Raji (cell line): ENCODE measurements around the gene AHCYL1.

Experiments used
- POLR2A ChIP-seq: IDR thresholded peaks from 2 replicates; pipeline ENCODE4 v1.6.1; 2011; ENCODE audit warnings: low read depth, low read length, control low read depth; ENCODE audit not compliant: insufficient read depth

The AHCYL1 gene

DNA sequence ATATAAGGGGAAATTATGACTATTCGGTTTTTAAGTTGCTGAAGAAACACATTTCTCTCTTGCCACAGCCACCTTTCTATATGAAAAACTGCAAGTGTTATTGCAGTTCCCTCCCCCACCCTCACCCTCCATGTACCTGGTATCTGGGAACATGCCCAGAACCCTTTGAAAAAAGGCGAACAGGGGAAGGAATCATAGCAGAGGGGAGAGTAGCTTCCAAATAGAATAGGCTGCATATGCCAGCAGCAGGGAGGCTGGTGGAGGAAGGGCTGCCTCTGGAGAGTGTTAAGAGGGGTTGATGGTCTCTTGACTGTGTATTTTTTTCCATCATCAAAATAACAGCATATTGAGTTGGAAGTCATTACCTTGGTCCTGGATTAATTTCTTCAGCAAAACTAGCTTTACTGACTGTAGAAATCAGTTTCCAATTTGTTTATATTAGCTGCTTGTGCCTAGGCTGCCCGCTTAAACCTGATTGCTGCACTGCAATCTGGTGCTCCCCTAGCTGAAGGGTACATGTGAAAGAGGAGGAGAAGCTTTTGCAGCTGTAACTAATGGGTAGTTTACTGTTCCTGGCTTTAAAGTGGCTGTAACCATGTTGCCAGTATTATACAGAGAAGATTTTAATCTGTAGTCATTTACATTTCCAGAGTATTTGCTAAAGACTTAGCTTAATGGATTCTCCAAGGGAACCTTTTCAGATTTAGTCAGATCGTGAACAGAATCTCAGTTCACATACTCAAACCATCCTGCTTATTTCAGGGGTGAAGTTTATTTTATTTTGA, 22.7 kb downstream of the AHCYL1 start:
- no peak for TF ChIP-seq POLR2A

GRCh38 chr1:110008971-110009565, 24.5 kb downstream of the AHCYL1 start:
- no peak for TF ChIP-seq POLR2A

DNA sequence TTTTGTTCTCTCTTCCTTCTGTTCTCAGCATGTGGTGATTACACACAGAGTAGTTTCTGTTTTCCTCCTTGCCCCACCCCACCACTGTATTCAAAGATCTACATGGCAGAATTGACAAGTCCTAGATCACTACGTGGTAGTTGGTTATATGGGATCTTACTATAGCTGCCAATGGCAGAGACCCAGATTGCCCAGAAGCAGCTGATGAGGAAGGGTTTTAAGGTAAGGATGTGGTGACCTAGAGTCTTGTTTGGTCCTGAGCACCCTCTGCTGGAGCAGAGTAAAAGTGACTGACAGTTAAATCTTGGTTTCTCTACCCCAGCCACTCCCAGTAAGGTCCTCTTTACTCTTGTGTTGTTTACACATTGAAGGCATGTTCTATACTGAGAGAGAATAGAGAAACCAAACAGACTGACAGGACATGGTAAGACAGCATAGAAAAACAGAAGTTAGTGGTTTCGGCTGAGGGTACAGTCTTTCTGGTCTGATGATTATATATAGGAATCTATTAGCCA, 27.0 kb downstream of the AHCYL1 start:
- no peak for TF ChIP-seq POLR2A

DNA sequence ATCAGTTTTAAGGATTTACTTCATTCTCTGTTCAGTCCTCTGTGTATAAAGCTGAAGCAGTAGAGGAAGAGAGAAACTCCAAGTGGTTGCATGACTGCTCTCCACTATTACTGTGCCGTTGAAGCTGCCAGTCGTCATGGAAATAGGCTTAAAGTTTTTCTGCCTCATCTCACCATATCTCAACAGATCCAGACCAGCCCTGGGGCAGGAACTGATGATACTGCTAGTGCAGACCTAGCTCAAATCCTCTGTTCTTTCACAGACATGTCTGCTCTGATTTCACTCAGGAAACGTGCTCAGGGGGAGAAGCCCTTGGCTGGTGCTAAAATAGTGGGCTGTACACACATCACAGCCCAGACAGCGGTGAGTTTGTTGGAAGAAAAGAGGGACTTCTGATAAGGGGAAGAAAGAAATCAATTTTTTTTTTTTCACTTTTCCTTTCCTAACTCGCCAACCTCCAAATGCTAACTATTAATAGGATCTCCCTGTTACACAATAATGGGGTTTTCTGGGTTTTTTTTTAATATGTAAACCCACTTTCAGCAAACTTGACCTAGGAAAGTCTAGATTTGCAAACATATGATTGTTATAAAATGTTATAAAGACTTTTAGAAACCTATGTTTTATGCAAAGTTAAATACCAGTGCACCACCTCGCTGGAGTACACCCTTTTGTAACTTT, 27.7 kb downstream of the AHCYL1 start:
- no peak for TF ChIP-seq POLR2A

DNA sequence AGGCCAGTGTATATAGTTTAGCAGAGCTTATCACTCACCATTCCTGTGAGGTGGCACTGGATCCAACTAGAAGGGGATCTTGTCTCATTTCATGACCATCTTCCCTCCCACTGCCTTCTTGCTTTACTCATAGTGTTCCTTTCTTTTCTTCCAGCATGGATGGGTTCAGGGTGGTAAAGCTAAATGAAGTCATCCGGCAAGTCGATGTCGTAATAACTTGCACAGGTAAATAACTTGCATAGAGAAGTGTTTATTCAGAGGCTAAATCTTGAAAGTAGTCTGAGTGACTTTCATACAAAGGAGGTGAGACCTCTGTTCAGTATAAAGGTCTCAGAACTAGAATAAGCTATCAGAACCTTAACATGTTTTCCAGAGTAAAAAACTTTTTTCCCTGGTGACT, 33.2 kb downstream of the AHCYL1 start:
- no peak for TF ChIP-seq POLR2A

DNA sequence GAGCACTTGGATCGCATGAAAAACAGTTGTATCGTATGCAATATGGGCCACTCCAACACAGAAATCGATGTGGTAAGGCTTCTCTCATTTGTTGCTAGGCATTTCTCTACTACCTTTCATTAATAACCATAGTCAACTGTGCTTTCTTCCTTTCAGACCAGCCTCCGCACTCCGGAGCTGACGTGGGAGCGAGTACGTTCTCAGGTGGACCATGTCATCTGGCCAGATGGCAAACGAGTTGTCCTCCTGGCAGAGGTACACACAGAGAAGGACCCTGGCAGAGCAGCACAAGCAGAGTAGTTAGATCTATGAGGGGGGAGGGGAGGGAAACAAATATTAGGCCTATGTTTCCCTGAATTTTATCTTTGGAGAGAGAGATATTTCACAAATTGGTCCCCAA, 33.8 kb downstream of the AHCYL1 start:
- no peak for TF ChIP-seq POLR2A

- no peak for TF ChIP-seq POLR2A
Observed at GRCh38 chr1:110019770-110020169, 35.2 kb downstream of the AHCYL1 start.

DNA sequence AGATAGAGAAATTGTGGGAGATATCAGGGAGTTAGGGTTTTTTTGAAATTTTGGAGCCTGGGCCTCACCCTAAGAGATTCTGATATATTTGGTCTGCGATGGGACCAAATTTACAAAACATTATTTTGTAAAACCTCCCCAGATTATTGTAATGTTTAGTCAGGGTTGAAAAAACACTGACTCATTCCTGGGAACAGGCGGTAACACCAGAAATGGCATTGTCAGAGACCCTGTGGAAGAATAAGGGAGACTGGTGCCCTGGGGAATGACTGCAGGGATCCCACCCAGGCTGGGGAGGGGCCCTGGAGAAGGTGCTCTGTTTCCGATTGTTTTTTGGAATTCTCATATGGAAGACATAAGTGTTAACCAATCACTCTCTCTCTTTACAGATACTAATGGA, 36.7 kb downstream of the AHCYL1 start:
- TF ChIP-seq POLR2A, result no peak

DNA sequence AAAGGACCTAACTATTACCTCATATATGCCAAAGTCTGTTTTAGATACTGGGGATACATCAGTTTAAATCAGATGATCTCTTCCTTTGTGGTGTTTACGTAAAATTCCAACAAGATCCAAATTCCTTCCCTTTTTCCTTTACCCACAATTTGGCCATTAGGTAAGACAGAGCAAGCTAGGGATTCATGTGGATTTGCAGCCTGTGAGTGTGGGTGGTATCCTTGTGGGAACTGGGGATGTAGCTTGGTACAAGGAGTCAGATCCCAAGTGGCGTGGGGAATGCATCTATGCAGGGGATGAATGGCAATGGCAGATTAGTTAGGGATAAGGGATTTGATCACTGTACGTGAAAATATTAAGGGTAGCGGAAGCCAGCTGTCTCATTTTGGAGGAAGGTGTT, 40.0 kb downstream of the AHCYL1 start:
- TF ChIP-seq POLR2A, result no peak

DNA sequence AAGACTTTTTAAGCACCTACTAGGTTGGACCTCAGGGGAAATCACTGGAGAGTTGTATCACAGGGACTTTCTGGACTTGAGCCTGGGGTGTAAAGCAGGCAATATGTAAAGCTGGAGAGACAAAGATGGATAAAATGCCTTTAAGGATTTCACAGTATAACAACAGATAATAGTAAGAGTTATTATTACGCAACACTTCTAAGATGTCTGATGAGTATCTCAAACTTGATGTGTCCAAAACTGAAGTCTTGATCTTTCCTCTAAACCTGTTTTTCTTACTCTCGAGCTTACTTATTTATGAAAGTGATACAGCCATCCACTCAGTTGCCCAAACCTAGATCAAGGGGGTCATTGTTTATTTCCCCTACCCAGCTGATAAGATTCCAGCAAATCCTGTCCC, 47.8 kb downstream of the AHCYL1 start:
- no peak for TF ChIP-seq POLR2A

- no peak for TF ChIP-seq POLR2A
Observed at GRCh38 chr1:110033421-110033820, 48.9 kb downstream of the AHCYL1 start.

GRCh38 chr1:110034040-110034450, 49.5 kb downstream of the AHCYL1 start:
- TF ChIP-seq POLR2A, result no peak

DNA sequence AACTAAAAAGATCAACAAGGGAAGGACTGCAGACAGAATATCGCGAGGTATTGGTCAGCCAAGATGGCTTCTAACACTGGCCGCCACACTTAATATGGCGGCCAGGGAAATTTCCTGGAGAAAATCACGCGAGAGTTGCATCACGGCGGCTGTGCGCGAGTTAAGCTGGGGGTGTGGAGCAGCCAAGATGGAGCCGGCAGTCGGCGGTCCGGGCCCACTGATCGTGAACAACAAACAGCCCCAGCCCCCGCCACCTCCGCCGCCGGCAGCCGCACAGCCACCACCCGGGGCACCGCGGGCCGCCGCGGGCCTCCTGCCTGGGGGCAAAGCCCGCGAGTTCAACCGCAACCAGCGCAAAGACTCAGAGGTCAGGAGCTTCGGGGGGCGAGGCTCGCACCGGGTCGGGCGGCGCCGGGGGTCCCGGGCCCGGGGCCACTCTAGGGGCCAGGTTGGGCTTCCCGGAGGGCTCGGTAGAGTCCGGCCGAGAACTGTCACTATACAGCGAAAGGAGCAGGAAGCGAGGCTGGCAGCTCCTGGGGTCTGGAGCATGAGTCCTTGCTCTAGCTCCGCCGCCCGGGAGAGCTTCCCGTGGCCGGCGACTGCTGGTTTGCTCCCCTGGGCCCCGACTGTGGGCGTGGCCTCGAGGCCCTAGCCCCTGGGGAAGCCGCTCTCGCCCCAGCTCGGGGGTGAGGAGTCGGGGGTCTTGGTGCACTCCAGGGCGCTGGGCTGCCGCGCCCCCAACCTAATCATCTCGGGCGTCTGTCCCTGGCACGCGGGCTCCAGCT, 50.1 kb downstream of the AHCYL1 start, which contains the start of gene STRIP1:
Gene STRIP1, plus strand, starts transcription at position 174 of the 785 bp plus-strand sequence. Its CDS starts 14 bp downstream, at position 188.
- peak; percentile 77 for TF ChIP-seq POLR2A

GRCh38 chr1:110035236-110035752, 50.7 kb downstream of the AHCYL1 start:
- no peak for TF ChIP-seq POLR2A

DNA sequence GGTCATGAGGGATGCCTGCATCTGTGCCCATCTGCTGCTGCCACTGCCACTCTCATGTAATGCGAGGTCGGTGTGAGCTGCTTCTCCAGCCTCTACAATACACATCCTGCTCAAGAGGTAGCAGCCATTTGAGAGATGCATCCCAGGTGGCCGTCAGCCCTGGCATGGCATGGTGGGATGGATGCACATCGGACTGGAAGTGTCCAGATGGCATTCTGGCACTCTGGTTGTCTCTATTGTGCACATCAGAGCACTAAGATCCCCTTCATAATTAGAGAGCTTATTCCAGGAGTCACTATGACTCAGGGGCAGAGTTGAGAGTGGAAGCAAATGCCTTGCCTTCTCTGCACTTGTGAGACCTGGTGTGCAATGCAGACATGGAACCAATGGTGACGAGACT, 53.7 kb downstream of the AHCYL1 start:
- no peak for TF ChIP-seq POLR2A
